IPS-NIHi7 (cell line): Measurements from ENCODE around the gene AOAH.
"Not testable (repeated sequence)": the region's sequence is repeated elsewhere in the genome, so short reads cannot be mapped to it uniquely, and the experiment has no call there.

Experiments
- DNase-seq: peaks from one replicate; pipeline ENCODE4 v3.0.0; 2012; ENCODE audit warnings: mixed read lengths; ENCODE audit errors: extremely low spot score

AOAH gene

DNA sequence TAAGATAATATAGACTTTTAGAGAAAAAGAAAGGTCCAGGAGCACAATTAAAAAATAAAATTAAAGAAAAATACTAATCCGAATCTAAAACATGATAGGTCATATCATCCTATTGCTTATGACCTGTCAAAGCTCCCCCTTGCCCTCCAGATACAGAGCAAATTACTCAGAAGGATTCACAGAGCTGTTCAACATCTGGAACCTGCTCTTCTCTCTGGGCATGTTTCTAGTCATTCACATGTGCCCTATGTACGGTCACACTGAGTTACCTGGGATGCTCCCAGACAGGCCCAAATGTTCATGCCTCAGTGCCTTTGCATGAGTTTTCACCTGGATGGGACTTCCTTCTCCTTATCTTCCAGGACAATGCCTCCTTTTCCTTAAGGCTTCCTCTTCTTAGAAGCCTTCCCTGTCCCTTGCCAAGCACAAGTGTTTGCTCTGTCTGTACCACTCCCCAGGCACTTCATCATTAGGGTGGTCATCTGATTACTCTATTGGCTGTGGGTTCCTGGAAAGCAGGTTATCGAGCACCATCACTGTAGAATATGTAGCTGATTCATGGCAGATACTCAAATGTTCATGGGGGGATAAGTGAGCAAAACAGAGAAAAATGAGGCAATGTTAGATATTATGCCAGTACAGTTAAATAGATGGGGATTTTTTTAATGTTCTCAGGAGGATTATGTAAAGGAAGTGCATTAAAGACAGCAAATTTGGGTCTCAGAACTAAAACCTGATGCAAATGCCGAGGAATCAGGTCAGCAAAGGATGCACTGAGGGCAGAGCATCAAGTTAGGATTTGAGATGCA lies 12.0 kb upstream of the AOAH start:
- no peak for DNase-seq

GRCh38 chr7:36735172-36735571 lies 10.9 kb upstream of the AOAH start:
- DNase-seq: no peak

DNA sequence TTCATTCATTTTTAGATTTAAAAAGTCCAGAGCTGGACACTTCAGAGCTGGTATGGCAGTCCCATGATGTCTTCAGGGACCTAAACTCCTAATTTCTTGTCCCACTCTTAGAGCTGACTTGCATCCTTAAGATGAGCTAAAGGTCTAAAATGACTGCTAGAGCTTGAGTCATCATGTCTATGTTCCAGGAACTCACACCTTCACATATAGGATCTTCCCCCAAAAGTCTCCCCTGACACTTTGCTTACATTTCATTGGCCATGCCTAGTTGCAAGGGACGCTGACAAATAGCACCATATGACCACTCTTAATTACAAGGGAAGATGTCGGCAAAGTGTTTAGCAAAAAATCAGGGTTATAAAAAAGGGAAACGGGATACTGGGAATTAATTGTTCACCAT lies 10.4 kb upstream of the AOAH start:
- no peak for DNase-seq

GRCh38 chr7:36733411-36733810 lies 9.1 kb upstream of the AOAH start:
- DNase-seq: no peak

DNA sequence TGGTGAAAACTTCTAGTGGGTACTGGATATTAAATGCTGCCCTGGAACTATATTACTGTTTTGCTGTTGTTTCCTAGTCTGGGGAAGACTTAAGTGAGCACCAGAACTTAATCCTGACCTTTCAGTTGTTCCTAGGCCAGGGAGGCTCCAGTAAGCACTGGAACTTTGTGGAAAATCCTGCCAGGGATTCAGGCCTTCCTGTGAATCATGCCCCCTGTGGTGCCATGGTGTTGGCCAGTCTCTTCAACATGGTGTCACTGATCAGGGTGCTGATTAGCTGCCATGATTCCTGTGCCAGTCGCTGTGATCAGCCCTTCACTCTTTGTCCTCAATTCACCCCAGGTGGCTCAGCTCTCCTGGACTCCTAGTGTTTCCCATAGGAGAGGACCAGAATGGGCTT lies 8.5 kb upstream of the AOAH start:
- no peak for DNase-seq

- no peak for DNase-seq
Observed at GRCh38 chr7:36730046-36730445, 5.8 kb upstream of the AOAH start.

GRCh38 chr7:36728143-36728542 lies 3.8 kb upstream of the AOAH start:
- no peak for DNase-seq

DNA sequence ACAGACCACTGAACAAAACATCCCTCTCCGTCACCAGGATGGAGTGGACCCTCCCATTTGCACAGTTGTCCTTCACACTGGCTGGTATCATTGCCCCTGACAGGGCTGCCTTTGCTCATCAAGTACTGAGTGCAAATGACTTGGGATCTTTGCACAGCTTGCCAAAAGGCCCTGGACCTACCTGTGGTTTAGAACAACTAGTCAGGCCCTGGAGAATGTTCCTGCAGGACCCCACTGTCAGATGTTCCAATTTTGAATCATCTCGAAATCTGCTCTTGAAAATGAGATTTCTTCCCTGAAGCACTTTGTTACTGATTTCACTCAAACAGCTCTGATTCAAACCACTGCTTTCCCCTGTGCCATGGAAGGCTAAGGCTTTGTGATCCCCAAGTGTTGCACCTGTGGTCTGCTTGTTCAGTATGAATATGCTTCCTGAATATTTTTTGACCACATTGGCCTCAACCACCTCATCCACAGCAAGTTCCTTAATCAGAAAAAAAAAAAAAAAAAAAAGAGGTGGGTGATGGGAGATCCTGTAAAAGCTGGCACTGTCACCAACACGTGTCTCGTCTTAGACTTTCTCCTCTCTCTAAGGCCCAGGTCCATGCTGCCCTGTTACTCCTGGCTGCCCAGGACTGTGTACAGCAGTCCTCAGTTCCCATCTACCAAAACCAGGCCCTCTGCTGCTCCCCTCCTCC lies 2.7 kb upstream of the AOAH start:
- DNase-seq: no peak

GRCh38 chr7:36726311-36726710 lies 2.0 kb upstream of the AOAH start:
- DNase-seq: no peak

DNA sequence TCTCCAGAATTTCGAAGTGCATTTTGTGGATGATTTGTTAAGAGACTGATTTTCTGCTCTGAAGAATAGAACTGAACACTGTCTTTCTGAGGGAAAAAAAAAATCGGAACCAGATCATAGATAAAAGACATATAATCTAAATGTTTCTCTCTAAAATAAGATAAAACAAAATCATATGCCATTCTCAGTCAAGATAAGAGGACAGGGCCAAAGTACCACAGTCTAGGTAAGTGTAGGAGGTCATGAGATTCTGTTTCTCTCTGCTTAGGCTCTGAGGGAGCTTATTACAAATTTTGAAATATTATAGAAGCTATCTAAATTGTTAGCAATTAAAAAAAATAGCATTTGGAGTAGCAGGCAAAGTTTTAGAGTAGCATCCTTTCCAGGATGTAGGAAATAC lies 702 bp upstream of the AOAH start:
- no peak for DNase-seq

- DNase-seq: no peak
Observed at GRCh38 chr7:36723291-36723690, 1.0 kb downstream of the AOAH start.

GRCh38 chr7:36719083-36719632 lies 5.1 kb downstream of the AOAH start:
- no peak for DNase-seq

DNA sequence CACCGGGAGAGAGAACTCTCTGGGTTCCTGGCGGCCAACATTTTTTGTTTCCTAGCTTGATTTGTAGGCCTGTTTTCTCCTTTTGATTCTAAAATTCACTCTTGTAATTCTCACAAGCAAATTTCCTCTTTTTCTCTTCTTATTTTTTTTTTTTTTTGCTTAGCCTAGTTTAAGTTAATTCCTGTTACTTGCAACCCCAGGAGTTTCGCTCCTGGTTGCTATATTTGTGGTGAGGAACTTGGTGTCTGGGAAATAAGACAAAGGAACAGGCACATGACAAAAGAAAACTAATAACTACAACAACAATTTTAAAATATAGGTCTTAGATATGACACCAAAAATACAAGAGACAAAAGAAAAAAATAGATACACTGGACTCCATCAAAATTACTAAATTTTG lies 6.7 kb downstream of the AOAH start:
- DNase-seq: no peak

DNA sequence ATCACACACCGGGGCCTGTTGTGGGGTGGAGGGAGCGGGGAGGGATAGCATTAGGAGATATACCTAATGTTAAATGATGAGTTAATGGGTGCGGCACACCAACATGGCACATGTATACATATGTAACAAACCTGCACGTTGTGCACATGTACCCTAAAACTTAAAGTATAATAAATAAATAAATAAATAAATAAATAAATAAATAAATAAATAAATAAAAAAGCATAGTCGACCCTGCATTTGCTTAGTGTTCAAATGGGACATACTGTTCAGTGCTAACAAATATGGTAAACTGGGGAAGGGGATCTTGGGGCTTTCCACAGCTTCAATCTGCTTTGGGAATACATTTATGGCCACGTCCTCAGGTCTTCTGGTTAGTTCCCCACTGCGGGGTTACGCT lies 7.5 kb downstream of the AOAH start:
- DNase-seq: not testable (repeated sequence)

DNA sequence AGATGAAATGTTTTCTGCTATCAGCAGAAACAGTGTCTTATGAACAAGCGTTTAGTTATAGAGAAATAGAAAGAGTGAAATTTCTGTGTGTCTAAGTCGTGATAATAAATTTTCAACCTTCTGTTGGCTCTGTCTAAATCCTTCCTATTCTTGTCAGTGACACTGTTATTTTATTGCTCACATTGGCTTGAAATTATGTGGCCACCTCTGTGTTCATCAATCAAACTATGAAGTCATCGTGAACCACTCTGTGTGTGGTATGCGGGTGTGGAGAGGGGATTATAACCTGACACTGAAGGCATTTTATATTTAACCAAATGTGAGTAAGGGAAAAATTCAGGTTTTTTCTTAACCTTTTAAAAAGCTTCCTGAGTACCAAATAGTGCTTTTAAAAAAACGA lies 12.3 kb downstream of the AOAH start:
- DNase-seq: no peak

- DNase-seq: no peak
Observed at GRCh38 chr7:36711256-36711655, 13.0 kb downstream of the AOAH start.

GRCh38 chr7:36710186-36710791 lies 14.0 kb downstream of the AOAH start:
- no peak for DNase-seq

DNA sequence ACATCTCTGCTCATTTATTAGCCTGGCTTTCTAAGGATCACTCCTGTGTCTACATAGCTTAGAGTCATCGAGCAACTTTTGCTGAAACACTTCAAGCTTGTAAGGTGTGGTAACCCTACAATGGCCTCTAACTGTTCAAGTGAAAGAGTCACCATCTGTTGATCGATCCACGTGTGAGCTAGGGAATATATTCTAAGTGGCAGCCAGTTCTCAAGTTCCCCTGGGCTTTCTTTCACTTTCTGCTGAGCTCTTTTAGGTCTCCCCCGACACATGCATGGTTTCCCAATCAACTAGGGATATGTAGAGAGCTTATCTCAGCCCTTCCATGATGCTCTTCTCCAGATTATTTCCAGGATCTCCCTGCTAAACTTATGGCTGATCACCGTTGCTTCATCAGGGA lies 15.5 kb downstream of the AOAH start:
- no peak for DNase-seq

GRCh38 chr7:36707898-36708297 lies 16.4 kb downstream of the AOAH start:
- no peak for DNase-seq

DNA sequence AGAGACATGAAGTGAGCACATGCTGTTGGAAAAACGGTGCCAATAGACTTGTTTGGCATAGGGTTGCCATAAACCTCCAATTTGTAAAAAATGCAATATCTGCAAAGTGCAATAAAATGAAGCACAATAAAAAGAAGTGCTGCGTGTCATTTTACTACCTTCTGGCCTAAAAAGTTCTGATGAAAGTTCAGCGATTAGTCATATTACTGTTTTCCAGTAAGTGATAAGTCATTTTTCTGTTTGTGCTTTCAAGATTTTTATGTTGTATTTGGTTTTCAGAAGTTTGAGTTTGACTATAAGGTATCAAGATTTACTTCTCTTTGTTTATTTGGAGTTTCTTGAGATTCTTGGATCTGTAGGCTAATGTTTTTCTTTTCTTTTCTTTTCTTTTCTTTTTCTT lies 16.8 kb downstream of the AOAH start:
- no peak for DNase-seq

DNA sequence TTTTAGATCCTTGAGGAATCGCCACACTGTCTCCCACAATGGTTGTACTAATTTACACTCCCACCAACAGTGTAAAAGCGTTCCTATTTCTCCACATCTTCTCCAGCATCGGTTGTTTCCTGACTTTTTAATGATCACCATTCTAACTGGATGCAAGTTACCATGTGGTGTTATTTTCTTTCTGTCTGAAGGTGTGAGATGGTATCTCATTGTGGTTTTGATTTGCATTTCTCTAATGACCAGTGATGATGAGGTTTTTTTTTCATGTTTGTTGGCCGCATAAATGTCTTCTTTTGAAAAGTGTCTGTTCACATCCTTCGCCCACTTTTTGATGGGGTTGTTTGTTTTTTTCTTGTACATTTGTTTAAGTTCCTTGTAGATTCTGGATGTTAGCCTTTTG lies 20.4 kb downstream of the AOAH start:
- not testable (repeated sequence) for DNase-seq

- DNase-seq: no peak
Observed at GRCh38 chr7:36692456-36692855, 31.8 kb downstream of the AOAH start.

DNA sequence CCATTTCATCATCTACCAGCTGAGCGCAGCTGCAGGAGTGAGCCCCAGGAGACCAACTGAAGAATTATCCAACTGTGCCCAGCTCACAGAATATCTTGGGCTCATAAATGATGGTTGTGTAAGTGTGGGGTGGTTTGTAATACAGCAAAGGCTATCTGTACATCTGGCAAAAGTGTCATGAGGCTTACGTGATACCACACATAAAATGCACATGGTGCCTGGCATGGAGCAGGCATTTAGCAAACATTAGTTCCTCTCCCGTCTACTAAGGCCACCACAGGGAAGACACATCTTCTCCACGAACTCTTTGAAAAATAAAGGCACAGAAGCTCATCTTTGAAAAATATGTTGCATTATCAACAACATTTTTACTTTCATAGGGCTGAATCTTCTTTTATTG lies 32.3 kb downstream of the AOAH start:
- DNase-seq: no peak
